Neural crest cell (in vitro differentiated cells): ENCODE measurements around the gene TIMP1. TPM values are rescaled to one million over a fixed set of nuclear protein-coding genes. Genes with fewer than 3 reads are reported as not detected.
A peak's percentile ranks its signal among the peaks of the same experiment; 100 is the strongest.
"Not testable (repeated sequence)": the region's sequence is repeated elsewhere in the genome, so short reads cannot be mapped to it uniquely, and the experiment has no call there.

ENCODE experiments used
- DNase-seq: peaks from one replicate; pipeline ENCODE4 v3.0.0; 2021; ENCODE audit warnings: low read depth, mixed read lengths, low spot score
- H3K27ac Mint-ChIP-seq: one replicate; pipeline ENCODE4 v1.8.0; 2021; ENCODE audit warnings: mild to moderate bottlenecking, mixed read lengths; ENCODE audit not compliant: unreplicated experiment
- H3K27me3 Mint-ChIP-seq: 2 replicates; pipeline ENCODE4 v1.8.0; 2021; ENCODE audit warnings: low read depth, mild to moderate bottlenecking, mixed read lengths
- H3K36me3 Mint-ChIP-seq: 2 replicates; pipeline ENCODE4 v1.8.0; 2021; ENCODE audit warnings: low read depth, mild to moderate bottlenecking, mixed read lengths
- H3K4me1 Mint-ChIP-seq: 2 replicates; pipeline ENCODE4 v1.8.0; 2021; ENCODE audit warnings: mixed read lengths
- H3K4me3 Mint-ChIP-seq: one replicate; pipeline ENCODE4 v1.8.0; 2021; ENCODE audit warnings: mild to moderate bottlenecking, mixed read lengths
- H3K9me3 Mint-ChIP-seq: 2 replicates; pipeline ENCODE4 v1.8.0; 2021; ENCODE audit warnings: mixed read lengths
- total RNA-seq: library from RNA; stranded (reverse); gene quantifications from 2 replicates; pipeline ENCODE4 v1.2.1, GENCODE V29; 2021
- TF ChIP-seq, protein P1 (sequence below): fragments of 200-600 bp; sonication (generic); conservative IDR thresholded peaks from 2 replicates; pipeline ENCODE4 v1.5.0; 2021; ENCODE audit warnings: antibody characterized with exemption, mild to moderate bottlenecking

The TIMP1 gene
- total RNA-seq, 1 donor from 2014 or later, result 63.8 TPM

DNA sequence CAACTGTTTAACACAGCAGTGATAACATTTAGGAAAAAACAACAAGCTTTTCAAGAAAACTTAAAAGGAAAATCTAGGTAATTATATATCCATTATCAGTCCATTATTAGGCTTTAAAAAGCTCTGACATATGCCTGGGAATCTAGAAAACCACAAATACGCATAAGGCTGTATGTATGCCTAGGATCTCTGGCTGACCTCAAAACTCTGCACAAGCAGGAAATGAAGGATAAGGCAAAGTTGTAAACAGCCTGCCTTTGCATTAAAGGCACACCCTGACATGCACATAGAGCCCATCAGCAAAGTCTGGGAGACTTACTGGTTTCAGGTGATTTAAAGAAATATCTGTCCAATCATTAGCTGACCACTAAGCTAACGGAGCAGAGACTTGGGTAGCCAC lies 14.0 kb downstream of the TIMP1 start:
- no peak overlapping the region for H3K4me3 Mint-ChIP-seq
- no peaks in the 10 kb centered on the region for H3K4me1 Mint-ChIP-seq
- peaks cover 9% of the 10 kb centered on the region for H3K9me3 Mint-ChIP-seq
- TF ChIP-seq, protein P1, sequence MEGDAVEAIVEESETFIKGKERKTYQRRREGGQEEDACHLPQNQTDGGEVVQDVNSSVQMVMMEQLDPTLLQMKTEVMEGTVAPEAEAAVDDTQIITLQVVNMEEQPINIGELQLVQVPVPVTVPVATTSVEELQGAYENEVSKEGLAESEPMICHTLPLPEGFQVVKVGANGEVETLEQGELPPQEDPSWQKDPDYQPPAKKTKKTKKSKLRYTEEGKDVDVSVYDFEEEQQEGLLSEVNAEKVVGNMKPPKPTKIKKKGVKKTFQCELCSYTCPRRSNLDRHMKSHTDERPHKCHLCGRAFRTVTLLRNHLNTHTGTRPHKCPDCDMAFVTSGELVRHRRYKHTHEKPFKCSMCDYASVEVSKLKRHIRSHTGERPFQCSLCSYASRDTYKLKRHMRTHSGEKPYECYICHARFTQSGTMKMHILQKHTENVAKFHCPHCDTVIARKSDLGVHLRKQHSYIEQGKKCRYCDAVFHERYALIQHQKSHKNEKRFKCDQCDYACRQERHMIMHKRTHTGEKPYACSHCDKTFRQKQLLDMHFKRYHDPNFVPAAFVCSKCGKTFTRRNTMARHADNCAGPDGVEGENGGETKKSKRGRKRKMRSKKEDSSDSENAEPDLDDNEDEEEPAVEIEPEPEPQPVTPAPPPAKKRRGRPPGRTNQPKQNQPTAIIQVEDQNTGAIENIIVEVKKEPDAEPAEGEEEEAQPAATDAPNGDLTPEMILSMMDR, result no peak
- DNase-seq, result no peak
- no peak overlapping the region for H3K27ac Mint-ChIP-seq
- H3K36me3 Mint-ChIP-seq, result peaks cover 4% of the 10 kb centered on the region
- H3K27me3 Mint-ChIP-seq, result no peaks in the 10 kb centered on the region

DNA sequence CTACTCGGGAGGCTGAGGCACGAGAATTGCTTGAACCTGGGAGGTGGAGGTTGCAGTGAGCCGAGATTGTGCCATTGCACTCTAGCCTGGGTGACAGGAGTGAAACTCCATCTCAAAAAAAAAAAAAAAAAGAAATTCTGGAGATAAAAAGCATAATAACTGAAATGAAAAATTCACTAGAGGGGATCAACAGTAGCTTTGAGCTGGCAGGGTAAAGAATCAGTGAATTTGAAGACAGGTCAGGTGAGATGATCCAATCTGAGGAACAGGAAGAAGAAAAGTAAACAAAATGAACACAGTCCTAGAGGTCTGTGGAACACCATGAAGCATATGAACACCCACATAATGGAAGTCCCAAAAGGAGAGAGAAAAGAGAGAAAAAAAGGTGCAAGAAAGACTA lies 15.0 kb downstream of the TIMP1 start:
- Mint-ChIP-seq H3K9me3 (peaks cover 14% of the 10 kb centered on the region), H3K4me3 (no peak overlapping the region), H3K4me1 (no peaks in the 10 kb centered on the region), H3K27ac (no peak overlapping the region), H3K36me3 (peaks cover 6% of the 10 kb centered on the region), H3K27me3 (no peaks in the 10 kb centered on the region)
- DNase-seq, result no peak
- TF ChIP-seq, protein P1, result no peak

DNA sequence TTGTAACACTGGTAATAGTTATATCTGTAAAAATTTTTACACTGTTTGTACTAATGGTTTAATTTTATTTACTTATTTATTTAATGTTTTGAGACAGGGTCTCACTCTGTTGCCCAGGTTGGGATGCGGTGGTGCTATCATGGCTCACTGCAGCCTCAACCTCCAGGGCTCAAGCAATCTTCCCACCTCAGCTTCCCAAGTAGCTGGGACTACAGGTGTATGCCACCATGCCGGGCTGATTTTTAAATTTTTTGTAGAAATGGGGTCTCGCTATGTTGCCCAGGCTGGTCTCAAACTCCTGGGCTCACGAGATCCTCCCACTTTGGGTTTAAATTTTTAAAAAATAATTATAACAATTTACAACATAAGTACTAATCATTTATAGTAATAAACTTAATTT lies 20.9 kb downstream of the TIMP1 start:
- not testable (repeated sequence) for H3K36me3 Mint-ChIP-seq, H3K4me3 Mint-ChIP-seq, H3K27ac Mint-ChIP-seq, DNase-seq, H3K27me3 Mint-ChIP-seq, H3K4me1 Mint-ChIP-seq, H3K9me3 Mint-ChIP-seq

DNA sequence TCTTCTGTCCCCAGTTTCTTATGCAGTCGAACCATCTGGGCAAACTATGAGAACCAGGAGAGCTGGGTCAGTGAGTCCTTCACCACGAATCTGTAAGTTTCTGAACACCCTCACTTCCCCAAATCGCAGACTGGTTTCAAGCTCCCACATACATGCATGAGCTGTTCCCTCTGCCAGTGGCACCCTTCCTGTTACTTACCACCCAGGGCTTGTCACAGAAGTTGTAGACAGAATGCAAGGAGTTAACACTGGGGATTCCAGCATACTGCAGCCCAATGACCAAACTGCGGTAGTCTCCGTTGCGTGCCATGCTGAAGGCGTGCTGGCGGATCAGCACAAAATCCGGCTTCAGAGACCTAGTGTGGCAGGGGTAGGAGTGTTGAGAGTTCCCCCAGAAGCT lies 22.8 kb downstream of the TIMP1 start:
- no peaks in the 10 kb centered on the region for H3K27me3 Mint-ChIP-seq
- H3K9me3 Mint-ChIP-seq, result peaks cover 11% of the 10 kb centered on the region
- no peak overlapping the region for H3K4me3 Mint-ChIP-seq
- peaks cover 11% of the 10 kb centered on the region for H3K4me1 Mint-ChIP-seq
- DNase-seq, result no peak
- no peak overlapping the region for H3K27ac Mint-ChIP-seq
- H3K36me3 Mint-ChIP-seq, result peaks cover 2% of the 10 kb centered on the region
- TF ChIP-seq, protein P1, result no peak

DNA sequence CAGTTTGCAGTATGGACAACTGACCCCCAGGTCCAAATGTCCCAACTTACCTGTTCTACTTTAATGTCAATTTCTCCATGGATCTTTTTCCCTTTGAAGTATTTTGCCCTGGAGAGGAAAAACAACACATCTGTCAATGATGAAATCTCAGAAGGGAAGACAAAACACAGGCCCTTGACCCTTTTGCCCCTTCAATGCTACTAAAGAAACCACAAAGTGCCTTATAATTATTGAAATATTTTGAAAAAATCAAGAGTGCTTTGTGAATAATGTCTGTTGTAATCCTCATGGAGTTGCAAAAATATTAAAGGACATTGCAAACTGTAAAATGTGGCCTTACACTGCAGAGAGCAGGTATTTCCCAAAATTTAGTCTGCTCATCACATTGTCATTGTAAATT lies 24.9 kb downstream of the TIMP1 start:
- Mint-ChIP-seq H3K4me3 (no peak overlapping the region), H3K27ac (no peak overlapping the region), H3K4me1 (peaks cover 11% of the 10 kb centered on the region), H3K36me3 (no peaks in the 10 kb centered on the region), H3K27me3 (no peaks in the 10 kb centered on the region), H3K9me3 (peaks cover 10% of the 10 kb centered on the region)
- DNase-seq, result no peak
- TF ChIP-seq, protein P1, result no peak

DNA sequence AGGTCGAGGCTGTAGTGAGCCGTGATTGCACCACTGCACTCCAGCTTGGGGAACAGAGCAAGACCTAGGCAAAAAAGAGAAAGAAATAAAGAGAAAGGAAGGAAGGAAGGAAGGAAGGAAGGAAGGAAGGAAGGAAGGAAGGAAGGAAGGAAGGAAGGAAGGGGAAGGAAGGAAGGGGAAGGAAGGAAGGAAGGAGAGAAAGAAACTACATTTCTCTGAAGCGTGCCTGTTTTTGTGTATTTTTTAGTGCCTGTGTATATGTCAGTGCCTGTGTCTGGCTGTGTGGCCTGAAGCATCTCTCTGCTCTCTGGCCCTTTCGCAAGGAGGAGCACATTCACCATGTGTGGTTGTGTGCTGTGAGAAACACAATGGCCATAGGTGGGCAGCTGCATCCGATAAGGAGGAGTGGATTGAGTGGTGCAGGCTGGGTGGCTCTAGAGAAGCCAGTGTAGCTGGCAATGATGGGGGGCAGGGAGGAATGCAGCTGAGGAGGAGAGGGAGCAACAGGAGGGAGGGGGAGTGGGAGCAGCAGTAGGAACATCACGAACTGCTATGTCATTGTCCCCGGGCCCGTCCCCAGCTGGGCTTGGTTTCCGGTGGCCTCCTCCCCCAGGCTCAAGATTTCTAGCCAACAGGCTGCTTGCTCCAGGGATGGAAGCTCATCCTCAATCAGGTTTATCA lies 26.0 kb downstream of the TIMP1 start:
- Mint-ChIP-seq H3K27ac (peak overlapping the region; percentile 97), H3K4me3 (no peak overlapping the region), H3K4me1 (peaks cover 11% of the 10 kb centered on the region), H3K9me3 (peaks cover 10% of the 10 kb centered on the region), H3K27me3 (no peaks in the 10 kb centered on the region), H3K36me3 (no peaks in the 10 kb centered on the region)
- TF ChIP-seq, protein P1, result no peak
- no peak for DNase-seq
